H1 (cell line): ENCODE measurements around the gene VDR.

Source experiments
- CEBPB ChIP-seq: IDR thresholded peaks from 2 replicates; pipeline ENCODE4 v1.6.1; 2012; ENCODE audit warnings: low read depth, low read length
- EP300 ChIP-seq, 2 experiments: IDR thresholded peaks; 1 replicate in 1 of 2; 2 replicates in 1 of 2; pipeline ENCODE4 v1.6.1; 2011 to 2012; ENCODE audit warnings: low read depth in 2 of 2, low read length in 2 of 2, mild to moderate bottlenecking in 2 of 2, borderline replicate concordance in 1 of 2, inconsistent platforms in 1 of 2, moderate library complexity in 1 of 2
- GABPA ChIP-seq: IDR thresholded peaks from 2 replicates; pipeline ENCODE4 v1.6.1; 2011; ENCODE audit warnings: mild to moderate bottlenecking, low read length, moderate library complexity, borderline replicate concordance; ENCODE audit not compliant: insufficient read depth
- PHF8 ChIP-seq: fragments of 200-600 bp; sonication (generic); conservative IDR thresholded peaks from 2 replicates; pipeline ENCODE4 v1.7.1; 2012; ENCODE audit warnings: low read depth, mild to moderate bottlenecking, inconsistent platforms, low read length, moderate library complexity
- POLR2A ChIP-seq, 2 experiments: IDR thresholded peaks; 1 replicate in 1 of 2; 2 replicates in 1 of 2; pipeline ENCODE4 v1.6.1; 2011; ENCODE audit warnings: low read depth in 2 of 2, low read length in 2 of 2, mild to moderate bottlenecking in 2 of 2; ENCODE audit errors: control extremely low read depth in 1 of 2
- POLR2AphosphoS5 ChIP-seq: IDR thresholded peaks from 2 replicates; pipeline ENCODE4 v1.6.1; 2011; ENCODE audit warnings: low read depth, low read length
- SIN3A ChIP-seq, 2 experiments: IDR thresholded peaks in 1 of 2; conservative IDR thresholded peaks in 1 of 2; 2 replicates each; pipeline ENCODE4 v1.6.1; 2011 to 2012; ENCODE audit warnings: low read length in 2 of 2, improper control_type of control experiment in 1 of 2, low read depth in 1 of 2, mild to moderate bottlenecking in 1 of 2
- TAF1 ChIP-seq: IDR thresholded peaks from 2 replicates; pipeline ENCODE4 v1.6.1; 2011; ENCODE audit warnings: mild to moderate bottlenecking, low read depth, low read length
- TAF7 ChIP-seq: optimal IDR thresholded peaks from 2 replicates; pipeline ENCODE3; 2011; ENCODE audit warnings: low read depth, mild to moderate bottlenecking, inconsistent platforms, low read length, moderate library complexity, borderline replicate concordance
- TF ChIP-seq, protein P1 (sequence below), 3 experiments: IDR thresholded peaks; 1 replicate in 2 of 3; 2 replicates in 1 of 3; pipeline versions ENCODE4 v1.5.1 to v1.6.1; 2011; ENCODE audit warnings: low read length in 3 of 3, mild to moderate bottlenecking in 3 of 3, inconsistent platforms in 2 of 3, low read depth in 1 of 3, moderate library complexity in 1 of 3; ENCODE audit not compliant: insufficient read depth in 1 of 3; ENCODE audit errors: control extremely low read depth in 1 of 3
- TF ChIP-seq, protein P2 (sequence below): IDR thresholded peaks from 2 replicates; pipeline ENCODE4 v1.6.1; 2012; ENCODE audit warnings: low read length, inconsistent platforms

DNA sequence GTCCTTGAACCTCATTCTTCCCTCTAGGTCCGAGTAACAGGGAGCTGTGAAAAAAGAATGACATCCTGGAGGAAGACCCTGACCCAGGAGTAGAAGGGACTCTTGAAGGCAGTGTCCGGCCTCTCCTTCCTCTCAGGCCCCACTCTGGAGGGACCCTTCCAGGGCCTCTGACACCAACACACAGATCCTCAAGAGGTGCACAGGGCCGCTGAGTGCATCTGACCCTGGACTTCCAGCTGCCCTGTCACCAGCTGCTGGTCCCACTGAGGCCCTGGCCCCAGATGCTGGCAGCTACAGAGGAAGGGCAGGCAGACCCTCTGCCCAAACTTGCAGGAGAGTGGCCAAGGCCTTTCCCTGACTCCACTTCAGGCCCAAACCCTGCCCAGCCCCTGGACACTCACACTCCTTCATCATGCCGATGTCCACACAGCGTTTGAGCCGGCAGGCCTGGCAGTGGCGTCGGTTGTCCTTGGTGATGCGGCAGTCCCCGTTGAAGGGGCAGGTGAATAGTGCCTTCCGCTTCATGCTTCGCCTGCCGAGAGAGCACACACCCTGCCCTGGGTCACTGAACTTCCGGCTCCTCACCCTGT is 40.1 kb downstream of the VDR start:
- TF ChIP-seq POLR2AphosphoS5: no peak
- TF ChIP-seq SIN3A (conservative IDR thresholded peaks at IDR 0.05 in 1 of 2, IDR thresholded peaks at IDR 0.05 in 1 of 2; ENCODE audit: low read depth in 1 of 2, low read length in 2 of 2): no peak
- TF ChIP-seq GABPA: no peak
- TF ChIP-seq TAF7: no peak
- no peak for TF ChIP-seq CEBPB
- TF ChIP-seq, protein P1, sequence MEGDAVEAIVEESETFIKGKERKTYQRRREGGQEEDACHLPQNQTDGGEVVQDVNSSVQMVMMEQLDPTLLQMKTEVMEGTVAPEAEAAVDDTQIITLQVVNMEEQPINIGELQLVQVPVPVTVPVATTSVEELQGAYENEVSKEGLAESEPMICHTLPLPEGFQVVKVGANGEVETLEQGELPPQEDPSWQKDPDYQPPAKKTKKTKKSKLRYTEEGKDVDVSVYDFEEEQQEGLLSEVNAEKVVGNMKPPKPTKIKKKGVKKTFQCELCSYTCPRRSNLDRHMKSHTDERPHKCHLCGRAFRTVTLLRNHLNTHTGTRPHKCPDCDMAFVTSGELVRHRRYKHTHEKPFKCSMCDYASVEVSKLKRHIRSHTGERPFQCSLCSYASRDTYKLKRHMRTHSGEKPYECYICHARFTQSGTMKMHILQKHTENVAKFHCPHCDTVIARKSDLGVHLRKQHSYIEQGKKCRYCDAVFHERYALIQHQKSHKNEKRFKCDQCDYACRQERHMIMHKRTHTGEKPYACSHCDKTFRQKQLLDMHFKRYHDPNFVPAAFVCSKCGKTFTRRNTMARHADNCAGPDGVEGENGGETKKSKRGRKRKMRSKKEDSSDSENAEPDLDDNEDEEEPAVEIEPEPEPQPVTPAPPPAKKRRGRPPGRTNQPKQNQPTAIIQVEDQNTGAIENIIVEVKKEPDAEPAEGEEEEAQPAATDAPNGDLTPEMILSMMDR (IDR thresholded peaks at IDR 0.05; ENCODE audit: control extremely low read depth in 1 of 3, insufficient read depth in 1 of 3, low read depth in 1 of 3, low read length in 3 of 3): no peak
- TF ChIP-seq, protein P2, sequence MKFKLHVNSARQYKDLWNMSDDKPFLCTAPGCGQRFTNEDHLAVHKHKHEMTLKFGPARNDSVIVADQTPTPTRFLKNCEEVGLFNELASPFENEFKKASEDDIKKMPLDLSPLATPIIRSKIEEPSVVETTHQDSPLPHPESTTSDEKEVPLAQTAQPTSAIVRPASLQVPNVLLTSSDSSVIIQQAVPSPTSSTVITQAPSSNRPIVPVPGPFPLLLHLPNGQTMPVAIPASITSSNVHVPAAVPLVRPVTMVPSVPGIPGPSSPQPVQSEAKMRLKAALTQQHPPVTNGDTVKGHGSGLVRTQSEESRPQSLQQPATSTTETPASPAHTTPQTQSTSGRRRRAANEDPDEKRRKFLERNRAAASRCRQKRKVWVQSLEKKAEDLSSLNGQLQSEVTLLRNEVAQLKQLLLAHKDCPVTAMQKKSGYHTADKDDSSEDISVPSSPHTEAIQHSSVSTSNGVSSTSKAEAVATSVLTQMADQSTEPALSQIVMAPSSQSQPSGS: no peak
- no peak for TF ChIP-seq EP300 (IDR thresholded peaks at IDR 0.05; ENCODE audit: borderline replicate concordance in 1 of 2, low read depth in 2 of 2, low read length in 2 of 2)
- TF ChIP-seq POLR2A (IDR thresholded peaks at IDR 0.05; ENCODE audit: control extremely low read depth in 1 of 2, low read depth in 2 of 2, low read length in 2 of 2): no peak
- no peak for TF ChIP-seq PHF8
- no peak for TF ChIP-seq TAF1
